HL-60/S4 treated with phorbol 12-myristate 13-acetate at 8.2 ng/mL for 4 days and 3 days (cell line): ENCODE measurements around the gene RNF121.

Experiments used
- in situ Hi-C: fragments of 300-500 bp; cut with MboI; formaldehyde crosslinking; loops from 2 replicates; pipeline ENCODE4 v1.15.0; 2022; ENCODE audit warnings: low sequenced_read_pairs

Gene RNF121

DNA sequence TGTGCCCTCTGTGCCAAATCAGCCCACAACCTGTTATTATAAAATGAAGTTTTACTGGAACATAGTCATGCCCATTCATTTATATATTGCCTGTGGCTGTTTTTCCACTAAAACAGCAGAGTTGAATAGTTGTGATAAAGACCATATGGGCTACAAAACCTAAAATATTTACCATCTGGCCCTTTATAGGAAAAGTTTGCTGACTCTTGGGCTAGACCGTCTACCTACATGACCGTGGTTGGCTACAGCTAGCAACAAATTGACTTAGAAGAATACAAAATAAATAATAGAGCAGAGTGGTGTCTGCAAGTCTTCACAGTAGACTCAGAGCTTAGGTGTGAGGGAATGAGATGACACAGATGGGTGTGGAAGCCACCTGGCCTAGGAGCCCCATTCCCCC lies 58.7 kb downstream of the RNF121 start:
- in situ Hi-C loops: no loop called here

DNA sequence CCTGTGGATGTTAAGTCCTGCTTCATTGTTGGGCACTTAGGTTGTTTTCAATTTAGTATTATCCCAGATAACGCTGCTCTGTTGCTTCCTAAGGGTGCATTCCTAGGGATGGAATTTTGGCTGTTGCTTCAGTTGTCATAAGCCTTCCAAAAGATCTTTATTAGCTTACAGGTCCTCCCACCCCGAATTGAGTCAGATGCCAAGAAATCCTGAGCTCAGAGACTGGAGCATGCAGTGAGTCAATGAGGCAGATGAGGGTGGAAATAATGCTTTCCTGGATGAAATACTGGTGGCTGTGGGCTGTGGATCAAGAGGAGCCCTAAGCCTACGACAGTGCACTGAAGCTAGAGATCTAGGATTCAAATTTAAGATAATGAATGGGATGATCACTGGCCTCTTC lies 59.2 kb downstream of the RNF121 start:
- in situ Hi-C loops: no loop called here

DNA sequence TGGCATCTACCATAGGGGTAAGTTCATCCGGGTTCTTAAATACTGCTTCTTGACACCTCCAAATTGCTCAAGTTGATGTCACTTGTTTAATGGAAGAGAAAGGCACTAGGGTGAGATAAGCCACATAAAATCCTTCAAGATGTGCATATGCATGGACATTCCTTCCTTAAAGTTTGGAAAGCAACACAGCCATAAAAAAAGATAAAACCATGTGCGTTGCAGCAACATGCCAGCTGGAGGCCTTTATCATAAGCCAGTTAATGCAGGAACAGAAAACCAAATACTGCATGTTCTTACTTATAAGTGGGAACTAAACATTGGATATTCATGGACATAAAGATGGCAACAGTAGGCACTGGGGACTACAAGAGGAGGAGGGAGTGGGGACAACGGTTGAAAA lies 61.9 kb downstream of the RNF121 start:
- in situ Hi-C loops: no loop called here

GRCh38 chr11:71991494-71991893 lies 62.6 kb downstream of the RNF121 start:
- in situ Hi-C loops: no loop called here

DNA sequence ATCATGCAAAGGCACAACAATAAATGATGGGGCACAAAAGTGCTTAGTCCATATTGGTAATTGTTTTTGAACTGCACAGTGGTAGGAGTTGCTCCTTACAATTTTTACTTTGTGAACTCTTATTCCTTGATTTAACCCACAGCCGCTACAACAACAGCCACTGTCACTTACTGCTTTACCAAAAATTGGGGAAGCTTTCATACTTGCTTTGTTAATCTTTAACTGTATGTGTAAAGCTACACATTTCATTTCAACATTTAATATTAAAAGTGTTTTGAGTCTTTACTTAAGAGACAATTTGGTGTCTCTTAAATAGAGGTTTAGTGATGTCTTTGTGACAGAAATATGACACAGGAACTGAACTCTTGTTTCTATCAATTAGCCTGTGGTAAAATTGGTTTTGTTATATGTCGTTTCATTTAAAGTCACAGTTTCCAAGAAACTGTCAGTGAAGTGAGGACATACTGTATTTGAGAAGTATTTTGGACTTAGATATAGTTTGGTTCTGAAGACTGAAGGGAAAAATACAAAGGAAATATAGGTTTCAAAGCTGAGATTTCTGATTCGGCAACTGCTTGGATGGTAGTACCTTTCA lies 63.4 kb downstream of the RNF121 start:
- in situ Hi-C loops: no loop called here

DNA sequence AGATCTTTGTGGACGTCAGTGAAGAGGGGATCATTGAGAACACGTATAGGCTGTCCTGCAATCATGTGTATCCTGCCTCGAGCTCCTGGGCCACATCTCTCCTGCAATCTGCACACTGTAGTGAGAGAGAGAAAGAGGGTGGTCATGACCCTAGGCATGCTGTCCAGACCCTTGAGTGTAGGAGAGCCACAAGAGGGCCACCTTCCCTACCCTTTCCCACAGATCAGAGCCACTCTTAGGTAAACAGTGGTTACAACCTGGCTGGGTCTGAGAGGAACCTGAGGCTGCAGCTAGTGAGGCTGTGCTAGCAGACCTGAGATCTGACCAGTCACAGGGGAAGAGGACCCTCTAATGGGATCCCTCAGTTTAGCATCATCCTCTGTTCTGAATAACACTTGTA lies 65.9 kb downstream of the RNF121 start:
- in situ Hi-C loops: no loop called here

- in situ Hi-C loops: no loop called here
These were observed 67.0 kb downstream of the RNF121 start for GRCh38 chr11:71995726-71996291.

DNA sequence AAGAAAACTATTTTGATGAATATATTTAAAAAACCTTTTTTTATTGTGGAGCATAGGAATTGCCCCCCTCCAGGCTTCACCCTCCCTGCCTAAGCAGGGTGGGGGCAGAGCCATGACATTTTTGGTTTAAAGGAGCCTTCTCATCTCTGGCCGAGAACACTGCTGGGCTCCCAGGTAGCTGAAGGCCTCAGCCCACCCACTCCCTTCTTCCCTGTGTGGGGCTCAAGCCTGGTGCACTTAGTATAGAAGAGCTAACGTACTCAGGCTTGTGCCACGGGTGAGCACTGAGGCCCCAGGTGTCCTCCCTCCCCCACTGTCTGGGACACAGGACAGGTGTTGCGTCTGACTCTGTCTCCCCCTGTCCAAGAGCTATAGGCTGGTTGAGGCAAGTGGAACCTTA lies 67.7 kb downstream of the RNF121 start:
- in situ Hi-C loops: no loop called here

DNA sequence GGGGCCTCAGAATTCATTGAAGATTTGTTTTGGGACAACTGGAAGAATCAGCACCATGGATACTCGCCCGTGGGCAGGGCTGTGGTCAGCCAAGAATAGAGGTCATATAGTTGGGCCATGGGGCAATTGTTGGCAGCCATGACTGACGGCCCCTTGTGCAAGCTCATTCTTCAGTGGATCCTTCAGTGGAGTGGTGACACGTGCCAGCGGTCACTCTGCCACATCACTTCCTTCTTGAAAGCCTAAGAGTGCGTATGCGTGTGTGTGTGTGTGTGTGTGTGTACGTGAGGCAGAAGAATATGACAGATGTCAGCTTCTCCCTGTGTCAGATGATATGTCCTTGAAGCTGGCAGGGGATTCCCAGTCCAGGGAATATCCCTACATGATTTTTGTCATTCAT lies 68.1 kb downstream of the RNF121 start:
- in situ Hi-C loops: no loop called here

DNA sequence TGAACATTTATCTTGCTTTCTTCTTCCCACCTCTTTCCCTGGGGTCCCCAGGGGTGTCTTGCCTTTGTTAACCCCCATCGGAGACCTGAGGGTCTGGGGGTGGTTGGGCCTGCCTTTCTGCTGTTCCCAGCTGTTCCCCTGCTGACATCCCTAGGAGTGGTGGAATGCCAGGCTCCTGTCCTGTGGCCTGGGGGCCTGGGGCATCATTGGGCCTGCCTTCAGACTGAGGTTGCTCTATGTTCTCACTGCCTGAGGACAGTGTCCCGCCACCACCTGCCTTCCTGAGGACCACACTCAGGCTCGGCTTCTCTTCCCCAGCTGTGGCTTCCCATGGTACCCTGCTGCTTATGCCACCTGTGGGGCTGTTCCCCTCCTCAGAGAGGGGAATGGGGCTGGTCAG lies 68.7 kb downstream of the RNF121 start:
- in situ Hi-C loops: no loop called here

- in situ Hi-C loops: no loop called here
These were observed 69.2 kb downstream of the RNF121 start for GRCh38 chr11:71998061-71998460.

- in situ Hi-C loops: no loop called here
These were observed 69.9 kb downstream of the RNF121 start, which contains the start of gene IL18BP for GRCh38 chr11:71998649-71999310. IL18BP (plus strand) TSS chr11:71998909; CDS start chr11:71999985, 1,076 bp downstream.

DNA sequence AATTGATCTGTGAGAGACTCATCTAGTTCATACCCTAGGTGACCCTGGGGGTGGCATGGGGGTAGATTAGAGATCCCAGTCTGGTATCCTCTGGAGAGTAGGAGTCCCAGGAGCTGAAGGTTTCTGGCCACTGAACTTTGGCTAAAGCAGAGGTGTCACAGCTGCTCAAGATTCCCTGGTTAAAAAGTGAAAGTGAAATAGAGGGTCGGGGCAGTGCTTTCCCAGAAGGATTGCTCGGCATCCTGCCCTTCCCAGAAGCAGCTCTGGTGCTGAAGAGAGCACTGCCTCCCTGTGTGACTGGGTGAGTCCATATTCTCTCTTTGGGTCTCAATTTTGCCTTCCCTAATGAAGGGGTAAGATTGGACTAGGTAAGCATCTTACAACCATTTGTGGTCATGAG lies 70.5 kb downstream of the RNF121 start:
- in situ Hi-C loops: no loop called here

DNA sequence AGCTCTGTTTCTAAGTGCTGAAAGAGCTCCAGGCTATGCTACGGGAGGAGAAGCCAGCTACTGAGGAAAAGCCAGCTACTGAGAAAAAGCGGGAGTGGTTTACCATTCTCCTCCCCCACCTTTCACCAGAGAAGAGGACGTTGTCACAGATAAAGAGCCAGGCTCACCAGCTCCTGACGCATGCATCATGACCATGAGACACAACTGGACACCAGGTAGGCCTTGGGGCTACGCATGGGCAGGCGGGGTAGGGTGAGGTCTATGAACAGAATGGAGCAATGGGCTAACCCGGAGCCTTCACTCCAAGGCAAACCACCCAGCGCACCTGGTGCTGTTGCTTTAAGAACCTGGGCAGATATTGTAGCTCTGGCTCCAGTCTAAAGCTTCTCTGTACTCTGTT lies 71.0 kb downstream of the RNF121 start:
- in situ Hi-C loops: no loop called here

GRCh38 chr11:72000202-72000867 lies 71.5 kb downstream of the RNF121 start:
- in situ Hi-C loops: no loop called here

DNA sequence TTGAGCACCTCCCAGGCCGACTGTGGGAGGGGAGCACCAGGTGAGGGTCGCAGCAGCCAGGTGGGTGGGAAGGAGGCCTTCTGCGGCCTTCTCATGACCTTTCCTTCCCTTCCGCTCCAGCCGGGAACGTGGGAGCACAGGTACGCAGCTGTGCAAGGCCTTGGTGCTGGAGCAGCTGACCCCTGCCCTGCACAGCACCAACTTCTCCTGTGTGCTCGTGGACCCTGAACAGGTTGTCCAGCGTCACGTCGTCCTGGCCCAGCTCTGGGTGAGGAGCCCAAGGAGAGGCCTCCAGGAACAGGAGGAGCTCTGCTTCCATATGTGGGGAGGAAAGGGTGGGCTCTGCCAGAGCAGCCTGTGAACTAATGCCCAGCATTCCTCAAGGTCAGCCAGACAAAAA lies 72.4 kb downstream of the RNF121 start:
- in situ Hi-C loops: no loop called here

DNA sequence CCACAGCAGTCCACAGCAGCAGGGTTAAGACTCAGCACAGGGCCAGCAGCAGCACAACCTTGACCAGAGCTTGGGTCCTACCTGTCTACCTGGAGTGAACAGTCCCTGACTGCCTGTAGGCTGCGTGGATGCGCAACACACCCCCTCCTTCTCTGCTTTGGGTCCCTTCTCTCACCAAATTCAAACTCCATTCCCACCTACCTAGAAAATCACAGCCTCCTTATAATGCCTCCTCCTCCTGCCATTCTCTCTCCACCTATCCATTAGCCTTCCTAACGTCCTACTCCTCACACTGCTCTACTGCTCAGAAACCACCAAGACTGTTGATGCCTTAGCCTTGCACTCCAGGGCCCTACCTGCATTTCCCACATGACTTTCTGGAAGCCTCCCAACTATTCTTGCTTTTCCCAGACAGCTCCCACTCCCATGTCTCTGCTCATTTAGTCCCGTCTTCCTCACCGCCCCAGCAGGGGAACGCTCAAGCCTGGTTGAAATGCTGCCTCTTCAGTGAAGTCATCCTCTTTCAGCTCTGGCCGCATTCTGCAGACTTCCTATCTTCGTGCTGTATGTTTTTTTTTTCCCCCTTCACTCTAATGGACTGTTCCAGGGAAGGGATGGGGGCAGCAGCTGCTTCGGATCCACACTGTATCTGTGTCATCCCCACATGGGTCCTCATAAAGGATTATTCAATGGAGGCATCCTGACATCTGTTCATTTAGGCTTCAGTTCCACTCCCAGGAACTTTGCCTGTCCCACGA lies 73.2 kb downstream of the RNF121 start:
- in situ Hi-C loops: no loop called here

- in situ Hi-C loops: no loop called here
These were observed 74.3 kb downstream of the RNF121 start for GRCh38 chr11:72002841-72003775.

DNA sequence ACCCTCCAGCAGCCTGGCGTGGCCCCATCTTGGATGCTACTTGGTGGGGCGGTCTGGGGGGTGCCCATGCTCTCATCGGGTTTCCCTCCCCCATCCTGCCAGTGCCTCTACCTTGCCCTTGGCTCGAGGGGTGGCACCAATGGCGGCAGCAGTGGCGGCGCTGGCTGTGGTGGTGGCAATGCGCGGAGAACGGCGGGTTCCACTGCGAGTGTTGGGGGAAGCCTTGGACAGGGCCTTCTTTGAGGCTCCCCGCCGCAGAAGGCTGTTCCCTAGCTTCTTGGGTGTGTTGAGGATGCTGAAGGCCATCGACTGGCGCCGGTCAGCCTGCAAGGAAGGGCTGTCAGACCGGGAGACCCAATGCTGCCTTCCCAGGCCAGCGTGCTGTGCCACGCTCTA lies 74.9 kb downstream of the RNF121 start:
- in situ Hi-C loops: no loop called here
